MCF 10A (cell line): ENCODE measurements around the gene MRPS6. TPM values are rescaled to one million over a fixed set of nuclear protein-coding genes. Genes with fewer than 3 reads are reported as not detected.

Experiments used
- BruUV-seq: library from RNA; stranded (reverse); fragments of 400-500 nt; replicated peaks from 2 replicates; lab custom pipeline; 2021; lab: Mats Ljungman, UMichigan
- CTCF ChIA-PET: fragments of 300-600 bp; sonication (Branson Sonifier 250); formaldehyde crosslinking; extraction: SDS; loops from one replicate; lab custom pipeline; 2021; ENCODE audit warnings: antibody characterized with exemption, inconsistent platforms; lab: Yijun Ruan, JAX
- POLR2A ChIA-PET: fragments of 300-600, 350-650 bp; sonication (Branson Sonifier 250); formaldehyde crosslinking; extraction: SDS; loops from one replicate; lab custom pipeline; 2020; ENCODE audit warnings: antibody characterized with exemption, inconsistent platforms; lab: Yijun Ruan, JAX
- DNase-seq: peaks from one replicate; pipeline ENCODE4 v3.0.0-alpha.2; 2018; ENCODE audit not compliant: unreplicated experiment
- H3K27ac Mint-ChIP-seq: one replicate; pipeline ENCODE4 v1.8.0; 2022; ENCODE audit warnings: mild to moderate bottlenecking, low read depth, mixed read lengths; ENCODE audit not compliant: unreplicated experiment
- H3K27me3 Mint-ChIP-seq: one replicate; pipeline ENCODE4 v1.8.0; 2022; ENCODE audit warnings: mixed read lengths; ENCODE audit not compliant: insufficient read depth, unreplicated experiment
- H3K36me3 Mint-ChIP-seq: one replicate; pipeline ENCODE4 v1.8.0; 2022; ENCODE audit warnings: mild to moderate bottlenecking, moderate library complexity, mixed read lengths; ENCODE audit not compliant: insufficient read depth, unreplicated experiment
- H3K4me1 Mint-ChIP-seq: one replicate; pipeline ENCODE4 v1.8.0; 2022; ENCODE audit warnings: mixed read lengths; ENCODE audit not compliant: insufficient read depth, unreplicated experiment
- H3K4me3 Mint-ChIP-seq: one replicate; pipeline ENCODE4 v1.8.0; 2022; ENCODE audit warnings: mild to moderate bottlenecking, moderate library complexity, mixed read lengths; ENCODE audit not compliant: unreplicated experiment
- H3K9me3 Mint-ChIP-seq: one replicate; pipeline ENCODE4 v1.8.0; 2022; ENCODE audit warnings: mixed read lengths; ENCODE audit not compliant: unreplicated experiment
- CTCF ChIP-seq: fragments of 200-600 bp; IDR thresholded peaks from one replicate; pipeline ENCODE4 v1.8.0; 2022; ENCODE audit warnings: antibody characterized with exemption, mild to moderate bottlenecking; ENCODE audit not compliant: unreplicated experiment
- intact Hi-C: fragments of 100-400 bp; cut with micrococcal nuclease; formaldehyde crosslinking; loops from 2 replicates; pipeline ENCODE4 v1.14.1; 2022
- total RNA-seq: library from RNA; stranded (reverse); gene quantifications from 2 replicates; pipeline ENCODE4 v1.2.3, GENCODE V29; 2022

The MRPS6 gene
- total RNA-seq, 1 experiment from 2014 or later, result 86.0 TPM

GRCh38 chr21:34131586-34131985 is 58.2 kb downstream of the MRPS6 start:
- no peaks in the 10 kb centered on the region for H3K9me3 Mint-ChIP-seq
- BruUV-seq, result no TSS peak
- intact Hi-C loops, result no loop called here
- H3K27me3 Mint-ChIP-seq, result no peaks in the 10 kb centered on the region
- H3K27ac Mint-ChIP-seq, result no peak overlapping the region
- TF ChIP-seq CTCF, result no peak
- POLR2A ChIA-PET, result interaction anchor here (0.6 to 1.2 kb wide), 2 partner anchors 16 to 57 kb away, joined by 3 to 4 read pairs; no protein-coding TSS in a partner anchor
- DNase-seq, result no peak
- CTCF ChIA-PET, result interaction anchor here (0.5 to 1.1 kb wide), 5 partner anchors 15 to 223 kb away, joined by 3 to 4 read pairs (median 4); no protein-coding TSS in a partner anchor
- H3K4me3 Mint-ChIP-seq, result no peak overlapping the region
- peaks cover 23% of the 10 kb centered on the region for H3K36me3 Mint-ChIP-seq
- peaks cover 27% of the 10 kb centered on the region for H3K4me1 Mint-ChIP-seq

- no peak for DNase-seq
- TF ChIP-seq CTCF, result no peak
- BruUV-seq, result no TSS peak
- H3K27me3 Mint-ChIP-seq, result no peaks in the 10 kb centered on the region
- no peaks in the 10 kb centered on the region for H3K9me3 Mint-ChIP-seq
- ChIA-PET POLR2A (interaction anchor here (0.6 kb wide), 1 partner anchor 17 kb away, joined by 3 read pairs; no protein-coding TSS in a partner anchor), CTCF (interaction anchor here (0.5 to 1.9 kb wide), 3 partner anchors 22 to 222 kb away, joined by 3 to 13 read pairs (median 4); no protein-coding TSS in a partner anchor)
- H3K4me1 Mint-ChIP-seq, result peaks cover 27% of the 10 kb centered on the region
- intact Hi-C loops, result no loop called here
- H3K27ac Mint-ChIP-seq, result no peak overlapping the region
- no peak overlapping the region for H3K4me3 Mint-ChIP-seq
- H3K36me3 Mint-ChIP-seq, result peaks cover 19% of the 10 kb centered on the region
These were observed 58.8 kb downstream of the MRPS6 start for GRCh38 chr21:34132202-34132601.

- ChIA-PET CTCF (interaction anchor here (0.6 to 1.9 kb wide), 2 partner anchors 65 to 209 kb away, joined by 3 to 13 read pairs; no protein-coding TSS in a partner anchor), POLR2A (no interaction called here)
- H3K9me3 Mint-ChIP-seq, result no peaks in the 10 kb centered on the region
- H3K27ac Mint-ChIP-seq, result no peak overlapping the region
- intact Hi-C loops, result no loop called here
- peaks cover 12% of the 10 kb centered on the region for H3K36me3 Mint-ChIP-seq
- no peak for TF ChIP-seq CTCF
- no TSS peak for BruUV-seq
- H3K4me1 Mint-ChIP-seq, result peaks cover 23% of the 10 kb centered on the region
- H3K27me3 Mint-ChIP-seq, result no peaks in the 10 kb centered on the region
- no peak overlapping the region for H3K4me3 Mint-ChIP-seq
- DNase-seq, result no peak
These were observed 59.5 kb downstream of the MRPS6 start for GRCh38 chr21:34132926-34133325.

- intact Hi-C loops, result no loop called here
- Mint-ChIP-seq H3K36me3 (peaks cover 11% of the 10 kb centered on the region), H3K9me3 (no peaks in the 10 kb centered on the region), H3K27ac (no peak overlapping the region), H3K27me3 (no peaks in the 10 kb centered on the region), H3K4me3 (no peak overlapping the region), H3K4me1 (peaks cover 20% of the 10 kb centered on the region)
- ChIA-PET POLR2A (no interaction called here), CTCF (interaction anchor here (0.6 to 1.9 kb wide), 2 partner anchors 65 to 209 kb away, joined by 3 to 13 read pairs; no protein-coding TSS in a partner anchor)
- no peak for TF ChIP-seq CTCF
- no peak for DNase-seq
- BruUV-seq, result no TSS peak
These were observed 60.0 kb downstream of the MRPS6 start for GRCh38 chr21:34133392-34133791.
